Bone marrow (tissue), 2 donors: ENCODE results near the gene AFTPH.
A peak's percentile ranks its signal among the peaks of the same experiment; 100 is the strongest.

Experiments
- DNase-seq, 2 donors: peaks; one replicate each; lab custom pipeline; 2025; lab: John Stamatoyannopoulos, UW

Gene AFTPH

GRCh38 chr2:64542071-64543007 lies 18.2 kb downstream of the AFTPH start:
- DNase-seq: no peak

- no peak for DNase-seq
Observed at GRCh38 chr2:64543008-64543697, 19.0 kb downstream of the AFTPH start.

- no peak for DNase-seq
Observed at GRCh38 chr2:64548761-64549160, 24.6 kb downstream of the AFTPH start.

GRCh38 chr2:64550042-64550441 lies 25.9 kb downstream of the AFTPH start:
- DNase-seq: no peak

- DNase-seq: no peak
Observed at GRCh38 chr2:64551851-64552250, 27.7 kb downstream of the AFTPH start.

- DNase-seq: no peak
Observed at GRCh38 chr2:64554117-64554516, 30.0 kb downstream of the AFTPH start.

- no peak for DNase-seq
Observed at GRCh38 chr2:64558445-64559081, 34.4 kb downstream of the AFTPH start.

- DNase-seq: peak in 1 of 2 donors; percentile 63
Observed at GRCh38 chr2:64562148-64562784, 38.1 kb downstream of the AFTPH start.

- no peak for DNase-seq
Observed at GRCh38 chr2:64563436-64563938, 39.4 kb downstream of the AFTPH start.

GRCh38 chr2:64565949-64566710 lies 42.0 kb downstream of the AFTPH start:
- DNase-seq: no peak

GRCh38 chr2:64567473-64567872 lies 43.3 kb downstream of the AFTPH start:
- DNase-seq: no peak

- DNase-seq: no peak
Observed at GRCh38 chr2:64568836-64569235, 44.7 kb downstream of the AFTPH start.

GRCh38 chr2:64574871-64575270 lies 50.7 kb downstream of the AFTPH start:
- no peak for DNase-seq

- DNase-seq: no peak
Observed at GRCh38 chr2:64581018-64581417, 56.9 kb downstream of the AFTPH start.

- DNase-seq: no peak
Observed at GRCh38 chr2:64581777-64582539, 57.8 kb downstream of the AFTPH start.

GRCh38 chr2:64582774-64583340 lies 58.7 kb downstream of the AFTPH start:
- no peak for DNase-seq

- no peak for DNase-seq
Observed at GRCh38 chr2:64586054-64586453, 61.9 kb downstream of the AFTPH start.

- peak in 1 of 2 donors; percentile 62 for DNase-seq
Observed at GRCh38 chr2:64586883-64587481, 62.9 kb downstream of the AFTPH start.

- DNase-seq: no peak
Observed at GRCh38 chr2:64587561-64587960, 63.4 kb downstream of the AFTPH start.

GRCh38 chr2:64591188-64591587 lies 67.1 kb downstream of the AFTPH start:
- no peak for DNase-seq
